Prostate gland (tissue), 2 donors: Measurements from ENCODE around the gene ADAM22.

ENCODE experiments used
- CTCF ChIP-seq, 4 experiments: fragments of 200-600 bp in 2 of 4; fragments of 450-650 bp in 2 of 4; sonication (generic) in 2 of 4; IDR thresholded peaks; 1 replicate in 3 of 4; 2 replicates in 1 of 4; pipeline ENCODE4 v1.5.1; 2016 to 2019; ENCODE audit warnings: antibody characterized with exemption in 4 of 4, mild to moderate bottlenecking in 2 of 4, moderate library complexity in 2 of 4
- POLR2A ChIP-seq: fragments of 450-650 bp; IDR thresholded peaks from one replicate; pipeline ENCODE4 v1.6.1; 2016; ENCODE audit warnings: antibody characterized with exemption, mild to moderate bottlenecking

- TF ChIP-seq CTCF (IDR thresholded peaks at IDR 0.05), result no peak
- no peak for TF ChIP-seq POLR2A
Measured at GRCh38 chr7:87919875-87920274, 14.2 kb upstream of the ADAM22 start.
